ENCODE results near the gene KCNK18. TPM values are rescaled to one million over a fixed set of nuclear protein-coding genes. Genes with fewer than 3 reads are reported as not detected.

Gene KCNK18
- total RNA-seq, 1 experiment from 2014 or later: not detected

DNA sequence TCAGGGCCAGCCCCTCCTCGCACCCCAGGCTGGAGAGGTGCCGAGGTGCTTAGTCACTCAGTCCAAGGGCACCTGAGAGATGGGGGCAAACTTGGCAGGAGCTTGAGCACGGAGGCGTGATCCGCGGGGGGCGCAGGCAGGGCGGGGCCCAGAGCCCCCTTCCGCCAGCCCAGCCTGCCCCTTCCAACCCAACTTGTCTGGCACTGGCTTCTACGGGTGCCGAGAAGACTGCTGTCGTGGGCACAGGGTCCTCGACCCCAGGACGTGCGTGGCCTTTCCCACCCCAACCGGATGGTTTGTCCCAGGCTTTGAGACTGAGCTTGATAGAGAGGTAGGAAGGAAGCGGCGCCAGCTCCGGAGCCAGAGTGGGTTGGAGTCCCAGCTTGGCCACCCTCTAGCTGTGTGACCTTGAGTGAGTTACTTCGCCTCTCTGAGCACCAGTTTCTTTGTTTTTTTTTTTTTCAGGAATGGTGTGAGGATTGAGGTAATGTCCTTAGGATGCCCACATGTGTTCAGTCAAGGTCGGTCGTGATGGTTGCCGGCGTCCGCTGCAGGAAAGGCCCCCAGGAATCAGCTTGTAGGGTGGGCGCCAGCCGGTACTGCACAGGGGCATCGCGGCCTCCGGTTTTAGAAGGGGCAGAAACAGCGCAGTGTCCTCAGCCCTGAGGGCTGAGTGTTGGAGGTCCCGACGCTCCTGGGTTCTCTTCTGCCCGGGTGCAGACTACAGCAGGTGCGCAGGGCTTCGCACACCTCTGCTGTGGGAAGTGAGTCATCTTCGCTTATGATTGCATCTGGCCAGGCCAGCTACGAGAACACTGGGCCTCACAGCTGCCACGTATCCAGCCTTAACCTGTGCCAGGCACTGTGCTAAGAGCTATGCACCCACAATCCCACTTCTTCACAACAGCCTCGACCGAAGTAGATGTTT, 30.6 kb upstream of the KCNK18 start:
- no peaks in the 10 kb centered on the region for H3K79me2 ChIP-seq (ENCODE audit: low read depth)
- H3K4me3 ChIP-seq: no peak overlapping the region
- H3F3A ChIP-seq (ENCODE audit: insufficient read depth, low read depth): no peaks in the 10 kb centered on the region
- intact Hi-C loops (cut with micrococcal nuclease; ENCODE audit: unreplicated experiment): loop anchor here (10.0 kb wide), 2 partner anchors 162 to 222 kb away; partner anchors contain the start of gene SHTN1
- POLR2A ChIA-PET (ENCODE audit: unreplicated experiment): no interaction called here
- H3K27me3 ChIP-seq (ENCODE audit: insufficient read depth, low read depth): peaks cover 16% of the 10 kb centered on the region
- H2AFZ ChIP-seq: no peak overlapping the region
- DNase-seq: no peak
- H3K36me3 ChIP-seq (ENCODE audit: low read depth): no peaks in the 10 kb centered on the region
- CTCF ChIA-PET: interaction anchor here (0.6 to 1.7 kb wide), 2 partner anchors 276 to 329 kb away, joined by 3 to 5 read pairs; no protein-coding TSS in a partner anchor
- no peaks in the 10 kb centered on the region for H3K9me2 ChIP-seq (ENCODE audit: insufficient read depth)
- H3K4me1 ChIP-seq (replicated peaks; ENCODE audit: insufficient read depth): no peaks in the 10 kb centered on the region
- no peak overlapping the region for H3K4me2 ChIP-seq
- no peaks in the 10 kb centered on the region for H3K9me3 ChIP-seq (ENCODE audit: insufficient read depth, low read depth)
- no peak for TF ChIP-seq EZH2 (IDR thresholded peaks at IDR 0.05; ENCODE audit: low read depth)
- TF ChIP-seq, protein P1, sequence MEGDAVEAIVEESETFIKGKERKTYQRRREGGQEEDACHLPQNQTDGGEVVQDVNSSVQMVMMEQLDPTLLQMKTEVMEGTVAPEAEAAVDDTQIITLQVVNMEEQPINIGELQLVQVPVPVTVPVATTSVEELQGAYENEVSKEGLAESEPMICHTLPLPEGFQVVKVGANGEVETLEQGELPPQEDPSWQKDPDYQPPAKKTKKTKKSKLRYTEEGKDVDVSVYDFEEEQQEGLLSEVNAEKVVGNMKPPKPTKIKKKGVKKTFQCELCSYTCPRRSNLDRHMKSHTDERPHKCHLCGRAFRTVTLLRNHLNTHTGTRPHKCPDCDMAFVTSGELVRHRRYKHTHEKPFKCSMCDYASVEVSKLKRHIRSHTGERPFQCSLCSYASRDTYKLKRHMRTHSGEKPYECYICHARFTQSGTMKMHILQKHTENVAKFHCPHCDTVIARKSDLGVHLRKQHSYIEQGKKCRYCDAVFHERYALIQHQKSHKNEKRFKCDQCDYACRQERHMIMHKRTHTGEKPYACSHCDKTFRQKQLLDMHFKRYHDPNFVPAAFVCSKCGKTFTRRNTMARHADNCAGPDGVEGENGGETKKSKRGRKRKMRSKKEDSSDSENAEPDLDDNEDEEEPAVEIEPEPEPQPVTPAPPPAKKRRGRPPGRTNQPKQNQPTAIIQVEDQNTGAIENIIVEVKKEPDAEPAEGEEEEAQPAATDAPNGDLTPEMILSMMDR (conservative IDR thresholded peaks at IDR 0.05): no peak
- no peak overlapping the region for H3K27ac ChIP-seq
- no peaks in the 10 kb centered on the region for H4K20me1 ChIP-seq (ENCODE audit: insufficient read depth)
- BruUV-seq (replicated peaks): no TSS peak

DNA sequence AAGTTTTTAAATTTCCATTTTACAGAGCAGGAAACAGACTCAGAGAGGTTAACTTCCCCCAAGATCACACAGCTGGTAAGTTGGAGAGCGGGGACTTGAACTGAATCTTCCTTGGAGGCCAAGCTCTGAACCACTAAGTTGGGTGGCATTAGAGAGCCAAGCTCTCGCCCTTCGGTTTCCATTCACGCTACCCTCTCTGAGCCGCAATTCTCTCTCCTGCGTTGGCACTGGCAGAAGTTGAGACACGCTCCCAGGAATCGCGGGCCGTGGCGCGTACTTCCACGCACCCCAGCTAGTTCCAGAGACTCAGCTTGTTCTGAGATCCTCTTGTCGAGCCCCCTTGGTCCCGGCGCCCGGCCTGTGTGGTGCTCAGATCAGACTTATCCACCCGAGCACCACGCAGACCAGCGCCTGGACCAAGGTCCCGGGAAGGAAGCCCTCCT, 29.9 kb upstream of the KCNK18 start:
- no peak overlapping the region for H3K27ac ChIP-seq
- no peaks in the 10 kb centered on the region for H3F3A ChIP-seq (ENCODE audit: insufficient read depth, low read depth)
- H3K79me2 ChIP-seq (ENCODE audit: low read depth): no peaks in the 10 kb centered on the region
- H3K9me3 ChIP-seq (ENCODE audit: insufficient read depth, low read depth): no peaks in the 10 kb centered on the region
- DNase-seq: no peak
- H3K4me3 ChIP-seq: no peak overlapping the region
- BruUV-seq (replicated peaks): no TSS peak
- H4K20me1 ChIP-seq (ENCODE audit: insufficient read depth): no peaks in the 10 kb centered on the region
- H3K4me1 ChIP-seq (replicated peaks; ENCODE audit: insufficient read depth): no peaks in the 10 kb centered on the region
- no peak overlapping the region for H3K4me2 ChIP-seq
- no peaks in the 10 kb centered on the region for H3K36me3 ChIP-seq (ENCODE audit: low read depth)
- peaks cover 21% of the 10 kb centered on the region for H3K27me3 ChIP-seq (ENCODE audit: insufficient read depth, low read depth)
- H2AFZ ChIP-seq: no peak overlapping the region
- POLR2A ChIA-PET (ENCODE audit: unreplicated experiment): no interaction called here
- CTCF ChIA-PET: interaction anchor here (1.7 kb wide), 1 partner anchor 330 kb away, joined by 5 read pairs; no protein-coding TSS in a partner anchor
- TF ChIP-seq, protein P1 (conservative IDR thresholded peaks at IDR 0.05): no peak
- no peak for TF ChIP-seq EZH2 (IDR thresholded peaks at IDR 0.05; ENCODE audit: low read depth)
- no peaks in the 10 kb centered on the region for H3K9me2 ChIP-seq (ENCODE audit: insufficient read depth)
- intact Hi-C loops (cut with micrococcal nuclease; ENCODE audit: unreplicated experiment): loop anchor here (10.0 kb wide), 2 partner anchors 163 to 223 kb away; partner anchors contain the start of gene SHTN1

DNA sequence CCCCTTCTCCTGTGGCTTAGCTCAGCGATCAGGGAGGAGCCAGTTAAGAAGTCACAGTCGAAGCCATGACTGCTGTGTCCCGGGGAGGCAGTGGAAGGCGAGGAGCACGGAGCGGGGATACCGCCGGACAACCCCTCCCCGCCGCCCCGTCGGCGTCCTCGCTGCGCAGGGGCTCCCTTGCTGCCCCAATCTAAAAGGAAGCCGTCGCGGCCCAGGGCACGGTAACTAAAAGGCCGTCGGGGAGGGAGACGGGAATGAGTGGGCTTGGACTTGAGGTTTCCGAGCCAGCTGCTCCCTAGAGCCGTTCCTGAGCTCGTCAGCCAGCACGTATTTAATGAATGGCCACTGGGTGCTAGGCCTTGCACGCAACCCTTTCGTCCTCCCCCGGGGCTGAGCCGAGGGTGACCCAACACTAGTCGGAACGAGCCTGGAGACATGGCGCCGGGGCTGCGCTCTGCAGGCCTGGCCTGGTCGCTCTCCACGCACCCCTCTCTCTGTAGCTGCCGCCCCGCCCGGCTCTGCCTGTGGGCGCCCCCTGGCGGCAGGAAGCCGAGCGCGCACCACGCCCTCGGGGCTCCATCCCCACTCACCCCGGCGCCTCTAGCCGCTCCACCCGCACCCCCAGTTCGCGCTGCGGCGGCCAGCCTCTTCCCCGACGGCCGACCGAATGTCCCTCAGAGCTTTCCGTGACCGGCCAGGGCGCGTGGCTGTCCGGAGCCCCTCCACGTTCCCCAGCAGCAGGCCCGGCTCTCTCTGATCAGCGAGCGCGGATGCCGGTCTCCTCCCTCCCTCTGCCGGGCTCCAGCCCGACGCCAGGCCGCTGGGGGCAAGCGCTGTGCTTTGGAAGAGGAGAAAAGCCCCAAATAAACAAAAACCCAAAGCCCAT, 29.3 kb upstream of the KCNK18 start:
- H3K79me2 ChIP-seq (ENCODE audit: low read depth): no peaks in the 10 kb centered on the region
- H3K4me3 ChIP-seq: no peak overlapping the region
- H3F3A ChIP-seq (ENCODE audit: insufficient read depth, low read depth): no peaks in the 10 kb centered on the region
- ChIA-PET POLR2A (ENCODE audit: unreplicated experiment) (no interaction called here), CTCF (no interaction called here)
- no peaks in the 10 kb centered on the region for H3K9me2 ChIP-seq (ENCODE audit: insufficient read depth)
- H3K27ac ChIP-seq: no peak overlapping the region
- BruUV-seq (replicated peaks): no TSS peak
- H4K20me1 ChIP-seq (ENCODE audit: insufficient read depth): no peaks in the 10 kb centered on the region
- no peak overlapping the region for H2AFZ ChIP-seq
- H3K27me3 ChIP-seq (ENCODE audit: insufficient read depth, low read depth): peaks cover 27% of the 10 kb centered on the region
- no peaks in the 10 kb centered on the region for H3K36me3 ChIP-seq (ENCODE audit: low read depth)
- intact Hi-C loops (cut with micrococcal nuclease; ENCODE audit: unreplicated experiment): loop anchor here (10.0 kb wide), 2 partner anchors 163 to 223 kb away; partner anchors contain the start of gene SHTN1
- H3K9me3 ChIP-seq (ENCODE audit: insufficient read depth, low read depth): no peaks in the 10 kb centered on the region
- H3K4me2 ChIP-seq: no peak overlapping the region
- no peak for DNase-seq
- H3K4me1 ChIP-seq (replicated peaks; ENCODE audit: insufficient read depth): no peaks in the 10 kb centered on the region
- TF ChIP-seq EZH2 (IDR thresholded peaks at IDR 0.05; ENCODE audit: low read depth): no peak
- TF ChIP-seq, protein P1 (conservative IDR thresholded peaks at IDR 0.05): peak; percentile 45
